Breast epithelium (tissue), 3 donors: ENCODE measurements around the gene PRIM1.

Source experiments
- CTCF ChIP-seq, 3 donors: fragments of 450-650 bp; IDR thresholded peaks; one replicate each; pipeline ENCODE4 v1.5.1; 2016 to 2017; ENCODE audit warnings: antibody characterized with exemption in 3 of 3, mild to moderate bottlenecking in 3 of 3, moderate library complexity in 3 of 3
- POLR2AphosphoS5 ChIP-seq, 3 donors: sonication (generic); formaldehyde crosslinking; IDR thresholded peaks; one replicate each; pipeline ENCODE4 v1.6.1; 2017; ENCODE audit warnings: antibody characterized with exemption in 3 of 3

DNA sequence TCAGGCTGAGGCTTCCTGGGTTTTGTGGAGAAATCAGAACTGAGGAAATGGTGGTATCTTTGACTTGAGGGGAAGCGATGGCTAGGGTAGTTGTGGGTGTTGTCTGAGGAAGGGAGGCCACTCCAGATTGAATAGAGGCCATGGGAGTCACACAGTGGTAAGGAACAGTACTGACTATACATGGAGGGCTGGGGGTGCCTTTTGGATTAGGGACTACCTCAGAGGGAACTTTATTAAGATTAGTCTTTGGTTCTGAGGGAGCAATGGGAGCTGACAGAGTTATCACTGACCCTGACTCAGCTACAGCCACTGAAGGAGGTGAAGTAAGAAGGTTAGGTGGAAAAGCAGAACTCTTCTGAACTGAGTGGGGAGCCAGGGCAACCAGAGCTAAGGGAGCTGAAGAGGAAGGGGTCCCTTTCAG is 31.4 kb downstream of the PRIM1 start:
- TF ChIP-seq CTCF (IDR thresholded peaks at IDR 0.05): no peak
- no peak for TF ChIP-seq POLR2AphosphoS5 (IDR thresholded peaks at IDR 0.05)
